ENCODE results near the gene KRTAP12-1. TPM values are rescaled to one million over a fixed set of nuclear protein-coding genes. Genes with fewer than 3 reads are reported as not detected.

The KRTAP12-1 gene
- total and polyA plus RNA-seq, 4 donors = not detected

GRCh38 chr21:44727321-44727720, 45.4 kb upstream of the KRTAP12-1 start:
- Histone ChIP-seq H3K4me3 (no peak overlapping the region), H3K9me3 (ENCODE audit: control insufficient read depth in 4 of 4, insufficient read depth in 3 of 4, low read length in 3 of 4) (peaks cover 0 to 2% (median 0%) of the 10 kb centered on the region in 4 donors), H3K27ac (ENCODE audit: low read depth in 1 of 2, low read length in 1 of 2) (no peak overlapping the region), H3K9ac (ENCODE audit: insufficient read depth in 1 of 2, low read length in 2 of 2) (no peak overlapping the region), H3K4me1 (ENCODE audit: control insufficient read depth in 5 of 5, insufficient read depth in 5 of 5, low read length in 5 of 5) (peaks cover 0 to 5% (median 0%) of the 10 kb centered on the region in 5 donors), H3K27me3 (ENCODE audit: control insufficient read depth in 3 of 3, insufficient read depth in 3 of 3, low read length in 2 of 3) (peaks cover 3 to 20% (median 18%) of the 10 kb centered on the region in 3 donors), H3K36me3 (ENCODE audit: control insufficient read depth in 4 of 4, insufficient read depth in 4 of 4, low read length in 4 of 4) (no peaks in the 10 kb centered on the region)
- no peak for TF ChIP-seq CTCF (IDR thresholded peaks at IDR 0.05; ENCODE audit: control extremely low read depth, extremely low read depth)
- DNase-seq = peak in 1 of 3 donors; percentile 11
- WGBS, 2 donors = 96 to 97% methylated on average over 7 to 8 of the region's 8 CpGs
- no peak for ATAC-seq (ENCODE audit: insufficient read depth, low FRiP score)

- H3K9me3 ChIP-seq (ENCODE audit: control insufficient read depth in 4 of 4, insufficient read depth in 3 of 4, low read length in 3 of 4) = peaks cover 0 to 2% (median 0%) of the 10 kb centered on the region in 4 donors
- peaks cover 3 to 20% (median 18%) of the 10 kb centered on the region in 3 donors for H3K27me3 ChIP-seq (ENCODE audit: control insufficient read depth in 3 of 3, insufficient read depth in 3 of 3, low read length in 2 of 3)
- peak in 1 of 3 donors; percentile 1 for DNase-seq
- no peak for ATAC-seq (ENCODE audit: insufficient read depth, low FRiP score)
- no peaks in the 10 kb centered on the region for H3K36me3 ChIP-seq (ENCODE audit: control insufficient read depth in 4 of 4, insufficient read depth in 4 of 4, low read length in 4 of 4)
- H3K9ac ChIP-seq (ENCODE audit: insufficient read depth in 1 of 2, low read length in 2 of 2) = no peak overlapping the region
- no peak overlapping the region for H3K27ac ChIP-seq (ENCODE audit: low read depth in 1 of 2, low read length in 1 of 2)
- WGBS, 2 donors = 76 to 79% methylated on average over 6 of the region's 6 CpGs
- TF ChIP-seq CTCF (IDR thresholded peaks at IDR 0.05; ENCODE audit: control extremely low read depth, extremely low read depth) = no peak
- H3K4me3 ChIP-seq = no peak overlapping the region
- H3K4me1 ChIP-seq (ENCODE audit: control insufficient read depth in 5 of 5, insufficient read depth in 5 of 5, low read length in 5 of 5) = peaks cover 0 to 5% (median 0%) of the 10 kb centered on the region in 5 donors
Measured at GRCh38 chr21:44726826-44727225, 44.9 kb upstream of the KRTAP12-1 start.

- H3K9me3 ChIP-seq (ENCODE audit: control insufficient read depth in 4 of 4, insufficient read depth in 3 of 4, low read length in 3 of 4) = peaks cover 0 to 2% (median 0%) of the 10 kb centered on the region in 4 donors
- H3K4me3 ChIP-seq = no peak overlapping the region
- peak in 1 of 3 donors; percentile 4 for DNase-seq
- no peaks in the 10 kb centered on the region for H3K36me3 ChIP-seq (ENCODE audit: control insufficient read depth in 4 of 4, insufficient read depth in 4 of 4, low read length in 4 of 4)
- H3K27me3 ChIP-seq (ENCODE audit: control insufficient read depth in 3 of 3, insufficient read depth in 3 of 3, low read length in 2 of 3) = peaks cover 3 to 23% (median 18%) of the 10 kb centered on the region in 3 donors
- WGBS, 2 donors = 92 to 94% methylated on average over 14 of the region's 14 CpGs
- no peak overlapping the region for H3K9ac ChIP-seq (ENCODE audit: insufficient read depth in 1 of 2, low read length in 2 of 2)
- H3K4me1 ChIP-seq (ENCODE audit: control insufficient read depth in 5 of 5, insufficient read depth in 5 of 5, low read length in 5 of 5) = peaks cover 0 to 5% (median 0%) of the 10 kb centered on the region in 5 donors
- no peak overlapping the region for H3K27ac ChIP-seq (ENCODE audit: low read depth in 1 of 2, low read length in 1 of 2)
- no peak for TF ChIP-seq CTCF (IDR thresholded peaks at IDR 0.05; ENCODE audit: control extremely low read depth, extremely low read depth)
- no peak for ATAC-seq (ENCODE audit: insufficient read depth, low FRiP score)
Measured at GRCh38 chr21:44724926-44725325, 43.0 kb upstream of the KRTAP12-1 start.

GRCh38 chr21:44724196-44724595, 42.2 kb upstream of the KRTAP12-1 start:
- peaks cover 0 to 5% (median 0%) of the 10 kb centered on the region in 5 donors for H3K4me1 ChIP-seq (ENCODE audit: control insufficient read depth in 5 of 5, insufficient read depth in 5 of 5, low read length in 5 of 5)
- TF ChIP-seq CTCF (IDR thresholded peaks at IDR 0.05; ENCODE audit: control extremely low read depth, extremely low read depth) = no peak
- no peaks in the 10 kb centered on the region for H3K36me3 ChIP-seq (ENCODE audit: control insufficient read depth in 4 of 4, insufficient read depth in 4 of 4, low read length in 4 of 4)
- DNase-seq (no peak), ATAC-seq (ENCODE audit: insufficient read depth, low FRiP score) (no peak)
- H3K4me3 ChIP-seq = no peak overlapping the region
- H3K9me3 ChIP-seq (ENCODE audit: control insufficient read depth in 4 of 4, insufficient read depth in 3 of 4, low read length in 3 of 4) = peaks cover 0 to 2% (median 0%) of the 10 kb centered on the region in 4 donors
- no peak overlapping the region for H3K9ac ChIP-seq (ENCODE audit: insufficient read depth in 1 of 2, low read length in 2 of 2)
- H3K27ac ChIP-seq (ENCODE audit: low read depth in 1 of 2, low read length in 1 of 2) = no peak overlapping the region
- 87 to 96% methylated on average over 7 of the region's 7 CpGs for WGBS, 2 donors
- peaks cover 3 to 24% (median 18%) of the 10 kb centered on the region in 3 donors for H3K27me3 ChIP-seq (ENCODE audit: control insufficient read depth in 3 of 3, insufficient read depth in 3 of 3, low read length in 2 of 3)

All from lung (tissue), 12 donors.